Stromal cell of bone marrow (primary cell): ENCODE results near the gene SOBP.
"Not testable (repeated sequence)": the region's sequence is repeated elsewhere in the genome, so short reads cannot be mapped to it uniquely, and the experiment has no call there.

Experiments used
- DNase-seq: peaks from one replicate; pipeline ENCODE4 v3.0.0-alpha.2; 2012; ENCODE audit warnings: low read depth

The SOBP gene

DNA sequence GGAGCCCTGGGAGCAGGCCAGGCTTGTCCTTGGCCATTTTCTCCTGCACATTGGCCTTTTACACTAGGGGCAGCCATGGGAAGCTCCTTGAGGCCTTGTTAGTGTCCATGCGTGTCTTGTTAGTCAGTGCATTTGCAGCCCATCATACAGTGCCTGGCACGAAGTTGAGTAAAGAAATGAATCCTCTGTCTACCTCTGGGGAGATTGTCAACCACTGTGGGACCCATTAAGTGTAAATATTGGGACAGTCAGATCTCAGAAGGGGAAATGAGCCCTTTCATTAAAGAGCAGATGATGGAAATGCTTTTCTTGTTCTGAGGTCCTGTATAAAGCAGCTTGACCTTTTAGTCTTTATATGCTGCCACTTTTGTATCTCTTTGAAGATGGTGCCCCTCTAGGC, 33.9 kb downstream of the SOBP start:
- no peak for DNase-seq

DNA sequence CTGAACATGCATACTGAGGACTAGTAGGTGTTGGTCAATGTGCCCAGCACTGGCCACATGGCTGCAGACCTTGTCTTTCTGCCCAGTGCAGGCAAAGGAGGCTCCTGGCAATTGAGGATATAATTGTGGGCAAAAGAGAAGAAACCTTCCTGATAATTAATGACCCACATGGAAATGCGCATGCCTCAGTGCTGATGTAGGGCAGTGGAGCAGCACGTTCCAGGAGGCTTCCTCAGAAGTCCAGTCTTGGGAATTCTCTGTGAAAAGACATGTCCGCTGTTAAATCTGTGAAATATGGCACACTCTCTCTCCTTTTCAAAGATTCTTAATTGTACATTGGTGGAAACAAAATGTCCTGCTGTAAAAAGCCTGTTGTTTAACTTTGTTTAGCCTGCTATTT, 34.7 kb downstream of the SOBP start:
- no peak for DNase-seq

DNA sequence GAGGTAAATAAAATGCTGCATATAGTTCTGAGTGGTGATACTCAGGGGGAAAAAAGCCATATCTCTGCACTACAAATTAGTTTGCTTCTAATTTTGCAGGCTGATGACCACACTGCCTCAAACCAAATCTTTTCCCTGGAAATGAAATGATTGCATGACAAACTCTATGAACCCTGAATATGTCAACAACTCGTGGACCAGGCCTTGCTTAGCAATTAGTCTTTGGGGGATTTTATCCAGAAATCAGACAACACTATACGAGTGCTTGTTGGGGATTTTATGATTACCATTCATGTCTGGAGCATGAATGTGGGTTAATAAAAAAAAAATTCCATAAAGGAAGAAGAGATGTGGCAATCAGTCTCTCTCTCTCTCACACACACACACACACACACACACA, 42.0 kb downstream of the SOBP start:
- no peak for DNase-seq

GRCh38 chr6:107532706-107533105, 42.8 kb downstream of the SOBP start:
- no peak for DNase-seq

DNA sequence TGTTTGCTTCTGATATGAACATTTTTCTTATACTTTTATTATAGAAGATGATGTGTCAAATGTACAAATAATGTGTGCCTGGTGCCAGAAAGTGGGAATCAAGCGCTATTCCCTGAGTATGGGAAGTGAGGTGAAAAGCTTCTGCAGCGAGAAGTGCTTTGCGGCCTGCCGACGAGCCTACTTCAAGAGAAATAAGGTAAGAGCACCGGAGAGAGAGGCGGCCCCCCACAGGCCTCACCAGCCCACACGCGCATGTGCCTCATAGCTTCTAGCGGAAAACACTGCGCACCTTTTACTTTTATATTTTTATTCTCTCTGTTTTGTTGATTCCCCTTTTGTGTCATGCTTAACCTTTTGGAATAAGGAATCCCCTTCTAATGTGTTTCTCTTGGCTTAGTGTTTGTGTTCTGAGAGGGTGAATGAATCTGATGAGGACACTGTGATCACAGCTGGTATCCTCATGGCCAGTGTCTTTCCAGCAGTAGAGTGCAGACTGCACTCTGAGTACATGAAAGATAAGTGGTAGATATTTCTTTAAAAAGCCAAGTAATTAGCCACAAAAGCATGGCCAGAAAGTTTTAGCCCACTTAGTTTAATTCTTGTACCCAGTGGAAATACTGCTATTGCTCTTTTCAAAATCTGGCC, 43.6 kb downstream of the SOBP start:
- no peak for DNase-seq

GRCh38 chr6:107534571-107535141, 44.7 kb downstream of the SOBP start:
- DNase-seq, result no peak

- no peak for DNase-seq
Measured at GRCh38 chr6:107535626-107536025, 45.7 kb downstream of the SOBP start.

DNA sequence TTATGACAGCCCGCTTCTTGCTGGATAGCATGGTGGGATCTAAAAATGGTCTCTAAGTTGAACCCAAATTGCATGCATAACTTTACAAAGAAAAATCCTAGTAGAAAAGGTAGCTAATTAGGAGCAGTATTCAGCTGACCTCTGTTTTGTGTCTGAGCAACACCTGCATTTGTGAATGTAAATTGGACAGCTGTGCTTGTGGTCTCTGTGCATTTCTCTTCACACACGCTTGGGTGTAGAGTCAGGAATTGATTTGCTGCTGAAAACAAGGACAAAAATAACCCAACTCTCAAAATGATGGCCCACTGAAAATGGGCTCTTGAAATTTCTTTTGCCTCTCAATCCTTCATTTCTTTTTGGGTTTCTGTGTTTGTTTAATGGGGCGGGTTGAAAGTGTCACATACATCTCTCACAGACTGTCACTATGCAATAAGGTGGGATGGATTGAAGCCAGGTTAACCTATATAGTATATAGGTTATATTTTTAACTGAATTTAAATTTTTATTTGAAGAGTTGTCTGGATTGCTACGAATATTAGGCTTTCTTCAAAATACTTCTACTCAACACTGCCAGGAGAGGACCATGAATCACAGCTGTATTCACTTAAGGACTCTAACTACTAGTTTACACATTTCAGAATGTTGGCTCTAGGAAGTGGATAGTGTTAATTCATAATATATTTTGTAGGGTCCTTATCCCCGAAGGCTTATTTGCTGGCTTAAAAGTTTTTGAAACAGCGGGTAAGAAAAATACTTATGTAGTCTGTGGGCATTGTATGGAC, 46.5 kb downstream of the SOBP start:
- no peak for DNase-seq

DNA sequence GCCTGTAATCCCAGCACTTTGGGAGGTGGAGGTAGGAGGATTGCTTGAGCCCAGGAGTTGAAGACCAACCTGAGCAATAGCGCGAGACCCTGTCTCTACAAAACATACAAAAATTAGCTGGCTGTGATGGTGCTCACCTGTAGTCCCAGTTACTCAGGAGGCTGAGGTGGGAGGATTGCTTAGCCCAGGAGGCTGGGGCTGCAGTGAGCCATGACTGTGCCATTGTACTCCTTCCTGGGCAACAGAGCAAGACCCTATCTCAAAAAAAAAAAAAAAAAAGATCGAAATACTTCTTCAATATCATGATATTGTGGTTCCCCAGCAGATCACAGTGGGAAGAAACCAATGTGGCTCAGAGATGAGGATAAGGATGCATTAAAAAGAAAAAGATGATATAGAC, 47.6 kb downstream of the SOBP start:
- DNase-seq, result no peak

GRCh38 chr6:107538856-107539387, 49.0 kb downstream of the SOBP start:
- no peak for DNase-seq

DNA sequence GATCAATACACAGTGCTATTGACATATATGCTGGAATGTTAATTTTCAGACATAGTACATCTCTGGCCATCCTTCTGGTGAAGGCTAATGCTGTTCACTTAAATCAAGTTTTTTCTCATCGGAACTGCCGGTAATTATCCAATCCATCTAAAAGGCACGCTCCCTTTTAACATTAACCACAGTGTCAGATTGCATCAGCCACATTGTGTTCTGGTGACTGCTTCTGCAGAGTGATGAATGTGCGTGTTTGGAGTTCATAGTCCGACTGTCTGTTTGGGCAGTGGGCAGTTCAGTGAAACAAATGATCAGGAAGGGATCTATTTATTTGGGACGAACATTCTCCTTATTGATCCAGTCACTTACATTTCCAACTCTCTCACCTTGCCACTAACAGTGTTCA, 49.5 kb downstream of the SOBP start:
- DNase-seq, result no peak

DNA sequence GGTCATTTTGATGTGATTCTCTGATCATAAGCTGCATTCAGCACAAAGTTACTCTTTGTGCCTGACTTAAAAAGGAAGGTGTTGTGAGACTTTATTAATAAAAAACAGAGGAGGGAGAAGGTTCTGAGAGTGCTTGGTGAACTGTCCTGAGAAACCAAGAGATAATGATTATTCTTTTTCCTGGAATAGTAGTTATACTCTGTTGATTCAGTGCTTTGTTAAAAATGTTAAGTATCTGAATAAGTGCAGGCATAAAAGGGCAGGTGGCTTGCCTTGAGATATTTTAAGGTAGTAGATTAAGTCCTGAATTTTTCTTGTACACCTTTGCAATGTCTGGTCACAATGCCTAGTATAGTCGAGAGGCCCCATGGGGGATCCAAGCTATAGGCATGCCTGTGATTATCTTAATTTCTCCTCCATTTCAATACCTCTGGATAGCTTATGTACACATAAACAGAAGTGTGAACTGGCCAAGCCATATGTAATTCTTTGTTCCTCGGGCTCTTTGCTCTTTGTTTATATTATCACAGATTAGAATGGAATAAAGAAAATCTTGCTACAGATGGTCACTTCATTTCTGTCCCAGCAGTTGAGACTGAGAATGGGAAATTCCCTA, 50.0 kb downstream of the SOBP start:
- no peak for DNase-seq

GRCh38 chr6:107540465-107540857, 50.5 kb downstream of the SOBP start:
- no peak for DNase-seq

DNA sequence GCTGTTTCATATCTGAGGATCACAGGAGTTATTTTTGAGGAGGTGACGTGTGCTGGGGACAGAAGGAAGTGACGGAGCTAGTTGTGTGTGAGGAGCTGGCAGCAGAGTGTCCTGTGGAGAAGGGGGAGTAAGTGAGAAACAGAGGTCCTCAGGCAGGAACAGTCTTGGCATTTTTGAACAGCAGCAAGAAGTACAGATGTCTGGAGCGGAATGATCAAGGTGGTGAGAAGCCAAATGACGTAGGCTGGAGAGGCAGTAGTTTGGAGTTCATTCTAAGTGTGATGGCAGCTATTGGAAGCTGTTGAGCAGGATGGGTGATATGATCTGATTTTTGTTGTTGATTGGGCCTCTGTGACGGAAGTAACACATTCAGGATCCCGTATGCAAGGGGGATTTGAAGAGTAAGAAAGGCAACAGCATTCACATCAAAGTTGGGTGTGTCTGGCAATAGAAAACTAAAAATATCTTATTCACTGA, 52.3 kb downstream of the SOBP start:
- no peak for DNase-seq

DNA sequence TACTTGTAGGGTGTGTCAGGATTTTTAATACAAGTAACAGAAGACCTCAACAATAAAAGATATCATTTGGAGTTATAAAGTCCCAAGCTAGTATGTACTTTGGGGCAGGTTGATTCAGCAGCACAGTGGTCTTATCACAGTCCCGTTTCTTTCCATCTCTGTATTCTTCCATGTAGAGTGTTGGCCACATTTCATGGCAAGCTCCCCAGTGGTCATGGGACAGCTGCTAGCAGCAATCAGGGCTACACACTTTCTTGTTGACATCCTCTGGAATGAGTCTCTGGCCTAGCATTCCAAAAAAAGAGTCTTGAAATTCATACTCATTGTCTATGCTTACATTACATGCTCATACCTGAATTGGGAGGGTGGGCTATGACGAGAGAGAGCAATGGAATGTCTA, 53.2 kb downstream of the SOBP start:
- no peak for DNase-seq

- no peak for DNase-seq
Measured at GRCh38 chr6:107543567-107543966, 53.6 kb downstream of the SOBP start.

DNA sequence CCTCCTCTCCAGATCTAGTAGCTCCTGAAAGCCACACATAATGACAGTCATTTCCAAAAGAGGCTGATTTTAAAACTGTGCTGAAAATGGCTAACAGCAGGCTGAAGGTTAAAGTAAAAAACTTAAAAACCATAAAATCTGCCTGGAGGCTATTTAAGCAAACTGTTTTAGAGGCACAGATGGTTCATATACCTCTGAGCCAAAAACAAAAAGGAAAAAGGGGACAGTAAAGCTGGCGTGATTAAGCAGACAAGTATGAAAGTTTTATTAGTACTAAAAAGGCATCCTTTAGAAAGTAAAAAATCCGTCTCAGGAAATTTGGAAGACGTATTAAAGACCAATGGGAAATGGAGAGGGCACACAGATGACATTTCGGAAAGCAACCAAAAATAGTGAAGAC, 55.8 kb downstream of the SOBP start:
- DNase-seq, result no peak

GRCh38 chr6:107546691-107547450, 57.0 kb downstream of the SOBP start:
- DNase-seq, result no peak

GRCh38 chr6:107547451-107547840, 57.5 kb downstream of the SOBP start:
- no peak for DNase-seq

DNA sequence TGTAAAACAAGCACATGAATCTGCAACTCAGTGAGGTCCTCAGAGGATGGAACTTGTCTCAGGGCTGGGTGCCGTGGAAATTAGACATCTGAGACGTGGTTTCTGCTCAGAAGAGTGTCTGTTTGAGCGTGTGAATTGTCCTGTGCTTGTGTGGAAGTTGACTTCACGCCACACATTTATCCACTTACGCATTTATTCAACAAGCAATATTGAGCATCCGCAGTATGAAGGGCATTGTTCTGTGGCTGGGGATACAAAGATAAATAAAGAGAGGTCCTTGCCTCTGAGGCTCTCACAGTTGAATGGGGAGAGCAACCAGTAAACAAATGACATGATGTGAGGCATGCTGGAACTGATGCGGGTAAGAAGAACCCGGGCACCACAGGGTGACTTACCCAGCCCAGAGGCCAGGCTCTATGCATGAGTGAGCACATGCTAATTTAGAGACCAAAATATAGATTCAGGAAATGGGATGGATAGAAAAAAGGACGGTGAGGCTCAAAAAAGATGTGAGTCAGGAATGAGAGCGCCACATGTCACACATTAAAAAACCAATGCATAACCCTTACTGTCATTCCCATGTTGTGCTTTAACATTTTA, 60.4 kb downstream of the SOBP start:
- no peak for DNase-seq

- no peak for DNase-seq
Measured at GRCh38 chr6:107550906-107551305, 61.0 kb downstream of the SOBP start.

DNA sequence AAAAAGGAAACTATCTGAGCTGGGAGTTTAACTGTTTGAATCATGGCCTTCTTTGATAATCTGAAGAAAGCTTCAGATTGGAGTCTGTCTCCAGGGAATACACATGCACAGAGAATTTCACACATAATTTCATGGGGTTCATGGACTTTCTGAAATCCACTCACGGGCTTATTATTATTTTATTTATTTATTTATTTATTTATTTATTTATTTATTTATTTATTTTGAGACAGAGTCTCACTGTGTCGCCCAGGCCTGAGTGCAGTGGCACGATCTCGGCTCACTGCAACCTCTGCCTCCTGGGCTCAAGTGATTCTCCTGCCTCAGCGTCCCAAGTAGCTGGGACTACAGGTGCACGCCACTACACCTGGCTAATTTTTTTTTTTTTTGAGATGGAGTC, 63.2 kb downstream of the SOBP start:
- not testable (repeated sequence) for DNase-seq
